NT2/D1 (cell line): ENCODE results near the gene FIGNL1.

Source experiments
- DNase-seq: peaks from one replicate; pipeline ENCODE4 v3.0.0-alpha.2; 2011; ENCODE audit warnings: low read depth, low spot score
- H3K27me3 ChIP-seq: 2 replicates; pipeline ENCODE4 v1.6.0; 2011; ENCODE audit warnings: mild to moderate bottlenecking; ENCODE audit not compliant: insufficient read length, insufficient read depth
- H3K36me3 ChIP-seq: 2 replicates; pipeline ENCODE4 v1.6.1; 2011; ENCODE audit warnings: mild to moderate bottlenecking, low read length, mixed read lengths; ENCODE audit not compliant: insufficient read depth, insufficient read length
- H3K4me1 ChIP-seq: 2 replicates; pipeline ENCODE4 v1.5.1; 2011; ENCODE audit not compliant: insufficient read depth, insufficient read length
- H3K4me3 ChIP-seq: 2 replicates; pipeline ENCODE4 v1.5.1; 2011; ENCODE audit warnings: low read depth; ENCODE audit not compliant: insufficient read length
- H3K9ac ChIP-seq: 2 replicates; pipeline ENCODE4 v1.6.0; 2011; ENCODE audit warnings: low read depth; ENCODE audit not compliant: insufficient read length
- H3K9me3 ChIP-seq: 2 replicates; pipeline ENCODE4 v1.5.1; 2011; ENCODE audit warnings: mild to moderate bottlenecking, low read length; ENCODE audit not compliant: insufficient read depth
- SUZ12 ChIP-seq: IDR thresholded peaks from 2 replicates; pipeline ENCODE4 v1.6.1; 2011; ENCODE audit not compliant: insufficient read length, insufficient read depth; ENCODE audit errors: extremely low read depth
- YY1 ChIP-seq: IDR thresholded peaks from 2 replicates; pipeline ENCODE4 v1.6.1; 2011; ENCODE audit not compliant: insufficient read length, insufficient read depth
- ZNF274 ChIP-seq: IDR thresholded peaks from 2 replicates; pipeline ENCODE4 v1.6.1; 2011; ENCODE audit warnings: mild to moderate bottlenecking, low read depth, low read length

The FIGNL1 gene

GRCh38 chr7:50491943-50492342 lies 41.8 kb upstream of the FIGNL1 start:
- Histone ChIP-seq H3K9ac (no peak overlapping the region), H3K27me3 (no peaks in the 10 kb centered on the region), H3K4me1 (no peaks in the 10 kb centered on the region), H3K36me3 (no peaks in the 10 kb centered on the region), H3K4me3 (no peak overlapping the region), H3K9me3 (peaks cover 26% of the 10 kb centered on the region)
- DNase-seq: no peak
- TF ChIP-seq YY1 (no peak), ZNF274 (no peak), SUZ12 (no peak)

- TF ChIP-seq ZNF274 (no peak), SUZ12 (no peak), YY1 (no peak)
- no peaks in the 10 kb centered on the region for H3K4me1 ChIP-seq
Measured at GRCh38 chr7:50491209-50491608, 41.1 kb upstream of the FIGNL1 start.

GRCh38 chr7:50488379-50488778 lies 38.2 kb upstream of the FIGNL1 start:
- Histone ChIP-seq H3K9me3 (peaks cover 27% of the 10 kb centered on the region), H3K4me3 (no peak overlapping the region), H3K4me1 (no peaks in the 10 kb centered on the region), H3K27me3 (no peaks in the 10 kb centered on the region), H3K9ac (no peak overlapping the region), H3K36me3 (no peaks in the 10 kb centered on the region)
- DNase-seq: no peak
- no peak for TF ChIP-seq ZNF274
- TF ChIP-seq YY1: no peak
- TF ChIP-seq SUZ12: no peak

More at GRCh38 chr7:50491209-50491608, 41.1 kb upstream of the FIGNL1 start:
- peaks cover 27% of the 10 kb centered on the region for H3K9me3 ChIP-seq
- H3K4me3 ChIP-seq: no peak overlapping the region
- H3K27me3 ChIP-seq: no peaks in the 10 kb centered on the region
- no peak overlapping the region for H3K9ac ChIP-seq
- H3K36me3 ChIP-seq: no peaks in the 10 kb centered on the region
- DNase-seq: no peak

- H3K27me3 ChIP-seq: no peaks in the 10 kb centered on the region
- H3K36me3 ChIP-seq: no peaks in the 10 kb centered on the region
- no peaks in the 10 kb centered on the region for H3K4me1 ChIP-seq
- no peak overlapping the region for H3K9ac ChIP-seq
- peaks cover 27% of the 10 kb centered on the region for H3K9me3 ChIP-seq
- no peak for TF ChIP-seq YY1
- DNase-seq: no peak
- no peak overlapping the region for H3K4me3 ChIP-seq
Measured at GRCh38 chr7:50486512-50486911, 36.4 kb upstream of the FIGNL1 start.

- no peak for TF ChIP-seq SUZ12
- no peak for TF ChIP-seq ZNF274
- no peak for TF ChIP-seq YY1
- Histone ChIP-seq H3K4me3 (no peak overlapping the region), H3K9me3 (no peaks in the 10 kb centered on the region; the same call in 1 of the 2 replicates), H3K27me3 (no peaks in the 10 kb centered on the region), H3K36me3 (no peaks in the 10 kb centered on the region), H3K9ac (no peak overlapping the region), H3K4me1 (no peaks in the 10 kb centered on the region)
- DNase-seq: no peak
Measured at GRCh38 chr7:50481867-50482266, 31.7 kb upstream of the FIGNL1 start.

- H3K27me3 ChIP-seq: no peaks in the 10 kb centered on the region
- TF ChIP-seq ZNF274: no peak
- no peak for TF ChIP-seq SUZ12
- TF ChIP-seq YY1: no peak
- no peak overlapping the region for H3K9ac ChIP-seq
- H3K4me1 ChIP-seq: peaks cover 1% of the 10 kb centered on the region
- H3K4me3 ChIP-seq: no peak overlapping the region
- no peaks in the 10 kb centered on the region for H3K9me3 ChIP-seq
- H3K36me3 ChIP-seq: no peaks in the 10 kb centered on the region
- no peak for DNase-seq
Measured at GRCh38 chr7:50480797-50481196, 30.6 kb upstream of the FIGNL1 start.

GRCh38 chr7:50479743-50480517 lies 29.8 kb upstream of the FIGNL1 start:
- no peaks in the 10 kb centered on the region for H3K9me3 ChIP-seq
- H3K4me3 ChIP-seq: no peak overlapping the region
- TF ChIP-seq SUZ12 (no peak), ZNF274 (no peak), YY1 (no peak)
- no peaks in the 10 kb centered on the region for H3K36me3 ChIP-seq
- H3K9ac ChIP-seq: no peak overlapping the region
- H3K4me1 ChIP-seq: peaks cover 2% of the 10 kb centered on the region
- no peak for DNase-seq
- H3K27me3 ChIP-seq: no peaks in the 10 kb centered on the region
